ENCODE data around the gene MRPL16.
A peak's percentile ranks its signal among the peaks of the same experiment; 100 is the strongest.

The MRPL16 gene

GRCh38 chr11:59782080-59782479 lies 28.5 kb downstream of the MRPL16 start:
- DNase-seq (ENCODE audit: low spot score in 2 of 2) (no peak), ATAC-seq (replicated peaks; ENCODE audit: extremely low read depth, poor library complexity, severe bottlenecking) (no peak)
- Mint-ChIP-seq H3K27ac (ENCODE audit: low read depth) (no peak overlapping the region), H3K4me3 (no peak overlapping the region), H3K9me3 (no peaks in the 10 kb centered on the region), H3K27me3 (no peaks in the 10 kb centered on the region), H3K36me3 (ENCODE audit: insufficient read depth) (no peaks in the 10 kb centered on the region), H3K4me1 (peaks cover 12% of the 10 kb centered on the region)

DNA sequence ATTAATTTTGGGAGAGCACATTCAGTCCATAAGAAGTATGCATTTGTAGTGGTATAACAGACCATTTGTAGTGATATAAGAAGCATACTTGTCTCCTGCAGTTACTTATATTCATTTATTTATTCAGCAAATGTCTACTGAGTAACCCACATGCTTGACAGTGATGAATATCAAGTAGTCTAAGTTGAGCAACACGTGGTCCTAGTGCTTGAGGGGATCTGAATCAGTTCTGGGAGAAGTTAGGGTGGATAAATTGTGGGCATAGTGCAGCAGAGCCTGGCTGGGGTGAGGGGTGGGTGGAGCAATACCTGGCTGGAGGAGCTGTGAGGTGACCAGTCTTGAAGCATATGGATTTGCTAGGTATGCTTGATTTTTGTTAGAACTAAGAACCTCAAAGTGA lies 31.1 kb downstream of the MRPL16 start:
- Mint-ChIP-seq H3K9me3 (no peaks in the 10 kb centered on the region), H3K36me3 (ENCODE audit: insufficient read depth) (peaks cover 4% of the 10 kb centered on the region), H3K27ac (ENCODE audit: low read depth) (no peak overlapping the region), H3K4me1 (peaks cover 11% of the 10 kb centered on the region), H3K4me3 (no peak overlapping the region), H3K27me3 (no peaks in the 10 kb centered on the region)
- ATAC-seq (replicated peaks; ENCODE audit: extremely low read depth, poor library complexity, severe bottlenecking): no peak
- no peak for DNase-seq (ENCODE audit: low spot score in 2 of 2)

GRCh38 chr11:59778122-59778521 lies 32.5 kb downstream of the MRPL16 start:
- ATAC-seq (replicated peaks; ENCODE audit: extremely low read depth, poor library complexity, severe bottlenecking): no peak
- no peaks in the 10 kb centered on the region for H3K4me1 Mint-ChIP-seq
- H3K27ac Mint-ChIP-seq (ENCODE audit: low read depth): no peak overlapping the region
- H3K4me3 Mint-ChIP-seq: no peak overlapping the region
- no peaks in the 10 kb centered on the region for H3K9me3 Mint-ChIP-seq
- DNase-seq (ENCODE audit: low spot score in 2 of 2): no peak
- no peaks in the 10 kb centered on the region for H3K27me3 Mint-ChIP-seq
- peaks cover 6% of the 10 kb centered on the region for H3K36me3 Mint-ChIP-seq (ENCODE audit: insufficient read depth)

DNA sequence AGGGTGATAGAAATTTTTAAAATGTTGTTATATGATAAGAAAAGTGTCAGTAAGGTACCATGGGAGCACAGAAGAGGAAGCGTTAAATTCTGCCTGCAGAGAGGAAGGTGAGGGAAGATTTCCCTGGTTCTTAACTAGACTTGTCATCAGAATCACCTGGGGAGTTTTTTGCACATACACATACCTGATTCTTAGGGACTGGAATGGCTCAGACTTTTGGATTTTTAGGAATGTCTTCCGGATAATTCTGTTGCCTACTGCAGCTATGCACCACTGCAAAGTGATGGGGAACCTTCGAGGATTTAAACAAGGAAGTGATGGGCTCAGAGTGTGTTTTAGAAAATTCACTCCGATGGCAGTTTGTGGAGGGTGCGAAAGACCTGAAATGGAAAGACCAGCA lies 33.5 kb downstream of the MRPL16 start:
- H3K4me1 Mint-ChIP-seq: peaks cover 5% of the 10 kb centered on the region
- no peaks in the 10 kb centered on the region for H3K9me3 Mint-ChIP-seq
- ATAC-seq (replicated peaks; ENCODE audit: extremely low read depth, poor library complexity, severe bottlenecking) (no peak), DNase-seq (ENCODE audit: low spot score in 2 of 2) (no peak)
- peaks cover 6% of the 10 kb centered on the region for H3K36me3 Mint-ChIP-seq (ENCODE audit: insufficient read depth)
- H3K4me3 Mint-ChIP-seq: no peak overlapping the region
- no peaks in the 10 kb centered on the region for H3K27me3 Mint-ChIP-seq
- H3K27ac Mint-ChIP-seq (ENCODE audit: low read depth): no peak overlapping the region

DNA sequence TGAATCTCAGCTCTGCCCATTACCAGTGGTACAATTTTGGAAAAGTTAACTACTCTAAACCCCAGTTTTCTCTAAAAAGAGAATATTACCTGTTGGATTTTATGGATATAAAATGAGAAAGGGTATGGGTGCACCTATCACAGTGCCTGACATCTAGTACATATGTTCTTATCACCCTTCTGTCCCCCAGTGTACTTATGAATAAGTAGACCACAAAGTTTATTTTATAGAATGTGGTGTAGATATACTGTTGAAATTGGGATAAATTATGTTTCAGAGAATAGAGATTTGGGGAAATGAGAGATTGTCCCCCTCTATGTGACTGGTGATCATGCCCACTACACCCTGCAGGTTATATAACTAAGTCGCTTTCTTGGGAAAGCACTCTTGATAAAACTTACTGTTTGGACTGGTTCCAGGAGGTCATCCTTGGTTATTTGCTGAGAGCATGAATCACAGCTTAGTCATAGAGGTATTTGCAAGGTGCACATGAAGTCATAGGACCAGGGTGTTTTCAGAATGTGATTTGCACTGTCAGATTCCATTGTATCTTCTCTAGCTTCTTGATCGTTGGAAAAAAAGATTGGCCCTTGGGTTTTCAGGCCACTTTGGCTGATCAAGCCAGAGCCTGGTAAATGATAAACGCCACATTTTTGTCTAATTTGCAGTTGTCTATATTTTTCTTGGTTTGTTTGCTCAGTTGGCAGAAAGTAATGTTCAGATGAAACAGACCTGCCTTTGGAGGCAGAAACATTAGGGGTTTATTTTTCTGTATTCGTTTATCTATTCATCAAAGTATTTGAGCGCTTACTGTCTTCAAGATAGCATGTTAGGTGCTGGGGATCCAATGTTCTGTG lies 34.1 kb downstream of the MRPL16 start:
- Mint-ChIP-seq H3K36me3 (ENCODE audit: insufficient read depth) (peaks cover 6% of the 10 kb centered on the region), H3K9me3 (no peaks in the 10 kb centered on the region), H3K4me3 (no peak overlapping the region), H3K4me1 (peaks cover 10% of the 10 kb centered on the region), H3K27ac (ENCODE audit: low read depth) (no peak overlapping the region), H3K27me3 (peaks cover 6% of the 10 kb centered on the region)
- DNase-seq (ENCODE audit: low spot score in 2 of 2): no peak
- ATAC-seq (replicated peaks; ENCODE audit: extremely low read depth, poor library complexity, severe bottlenecking): no peak

DNA sequence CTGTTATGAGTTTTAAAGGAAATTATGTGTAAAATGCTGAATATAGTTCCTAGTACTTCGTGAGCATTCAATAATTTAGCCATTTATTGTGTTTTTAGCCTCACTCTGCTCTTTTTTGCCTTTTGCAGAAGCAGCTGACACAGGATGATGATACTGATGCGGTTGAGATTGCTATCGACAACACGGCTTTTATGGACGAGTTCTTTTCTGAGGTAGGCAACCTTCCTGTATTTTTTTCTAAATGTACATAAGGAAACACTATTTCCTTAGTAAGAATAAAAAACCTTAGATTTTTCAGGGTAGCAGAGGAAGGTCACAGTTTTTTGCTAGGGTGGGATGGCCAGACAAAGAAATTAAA lies 37.5 kb downstream of the MRPL16 start:
- Mint-ChIP-seq H3K27me3 (peaks cover 15% of the 10 kb centered on the region), H3K27ac (ENCODE audit: low read depth) (no peak overlapping the region), H3K36me3 (ENCODE audit: insufficient read depth) (peaks cover 6% of the 10 kb centered on the region), H3K9me3 (no peaks in the 10 kb centered on the region), H3K4me1 (peaks cover 12% of the 10 kb centered on the region), H3K4me3 (no peak overlapping the region)
- DNase-seq (ENCODE audit: low spot score in 2 of 2) (no peak), ATAC-seq (replicated peaks; ENCODE audit: extremely low read depth, poor library complexity, severe bottlenecking) (no peak)

GRCh38 chr11:59771605-59772004 lies 39.0 kb downstream of the MRPL16 start:
- Mint-ChIP-seq H3K36me3 (ENCODE audit: insufficient read depth) (peaks cover 3% of the 10 kb centered on the region), H3K9me3 (no peaks in the 10 kb centered on the region), H3K27me3 (peaks cover 15% of the 10 kb centered on the region), H3K27ac (ENCODE audit: low read depth) (no peak overlapping the region), H3K4me3 (no peak overlapping the region), H3K4me1 (peaks cover 12% of the 10 kb centered on the region)
- no peak for DNase-seq (ENCODE audit: low spot score in 2 of 2)
- ATAC-seq (replicated peaks; ENCODE audit: extremely low read depth, poor library complexity, severe bottlenecking): no peak

DNA sequence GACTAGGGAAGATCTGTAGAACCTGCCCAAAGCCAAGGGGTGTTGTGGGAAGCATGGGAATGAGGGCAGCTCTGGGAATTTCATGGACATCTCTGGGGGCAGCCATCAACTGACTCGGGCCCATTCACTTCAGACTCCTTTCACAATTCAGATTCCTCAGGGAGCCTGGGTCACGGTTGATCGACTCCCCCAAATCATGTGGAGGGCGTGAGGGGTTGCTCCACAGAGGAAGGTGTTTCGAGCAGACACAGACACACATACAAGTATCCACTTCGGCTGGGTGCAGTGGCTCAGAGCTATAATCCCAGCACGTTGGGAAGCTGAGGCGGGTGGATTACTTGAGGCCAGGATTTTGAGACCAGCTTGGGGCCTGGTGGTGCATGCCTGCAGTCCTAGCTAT lies 39.7 kb downstream of the MRPL16 start:
- H3K27me3 Mint-ChIP-seq: peaks cover 15% of the 10 kb centered on the region
- DNase-seq (ENCODE audit: low spot score in 2 of 2) (no peak), ATAC-seq (replicated peaks; ENCODE audit: extremely low read depth, poor library complexity, severe bottlenecking) (no peak)
- no peak overlapping the region for H3K27ac Mint-ChIP-seq (ENCODE audit: low read depth)
- peaks cover 2% of the 10 kb centered on the region for H3K36me3 Mint-ChIP-seq (ENCODE audit: insufficient read depth)
- H3K4me1 Mint-ChIP-seq: peaks cover 17% of the 10 kb centered on the region
- no peaks in the 10 kb centered on the region for H3K9me3 Mint-ChIP-seq
- H3K4me3 Mint-ChIP-seq: no peak overlapping the region

DNA sequence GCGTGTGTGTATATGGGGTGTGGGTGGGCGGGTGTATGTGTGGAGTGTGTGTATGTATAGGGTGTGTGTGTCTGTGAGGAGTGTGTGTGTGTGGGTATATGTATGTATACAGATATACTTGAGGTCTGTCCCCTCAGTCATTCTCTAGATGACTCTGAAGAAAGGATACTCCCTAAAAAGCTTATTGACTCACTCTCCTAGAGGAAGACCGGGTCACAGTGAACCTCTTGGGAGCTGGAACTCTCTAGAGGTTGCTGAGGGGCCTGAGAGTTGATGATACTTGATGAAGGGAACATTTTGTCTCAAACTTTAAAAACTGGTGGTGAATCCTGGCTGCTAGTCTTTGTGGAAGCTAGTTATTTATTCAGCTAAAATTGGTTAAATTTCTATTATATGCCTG lies 40.3 kb downstream of the MRPL16 start:
- no peak overlapping the region for H3K27ac Mint-ChIP-seq (ENCODE audit: low read depth)
- H3K4me1 Mint-ChIP-seq: peaks cover 18% of the 10 kb centered on the region
- DNase-seq (ENCODE audit: low spot score in 2 of 2): no peak
- peaks cover 15% of the 10 kb centered on the region for H3K27me3 Mint-ChIP-seq
- no peaks in the 10 kb centered on the region for H3K9me3 Mint-ChIP-seq
- peaks cover 2% of the 10 kb centered on the region for H3K36me3 Mint-ChIP-seq (ENCODE audit: insufficient read depth)
- no peak for ATAC-seq (replicated peaks; ENCODE audit: extremely low read depth, poor library complexity, severe bottlenecking)
- no peak overlapping the region for H3K4me3 Mint-ChIP-seq

- no peak overlapping the region for H3K27ac Mint-ChIP-seq (ENCODE audit: low read depth)
- no peak overlapping the region for H3K4me3 Mint-ChIP-seq
- ATAC-seq (replicated peaks; ENCODE audit: extremely low read depth, poor library complexity, severe bottlenecking) (no peak), DNase-seq (ENCODE audit: low spot score in 2 of 2) (no peak)
- H3K9me3 Mint-ChIP-seq: no peaks in the 10 kb centered on the region
- peaks cover 2% of the 10 kb centered on the region for H3K36me3 Mint-ChIP-seq (ENCODE audit: insufficient read depth)
- H3K4me1 Mint-ChIP-seq: peaks cover 22% of the 10 kb centered on the region
- H3K27me3 Mint-ChIP-seq: peaks cover 15% of the 10 kb centered on the region
Measured at GRCh38 chr11:59769828-59770227, 40.8 kb downstream of the MRPL16 start.

GRCh38 chr11:59769111-59769510 lies 41.5 kb downstream of the MRPL16 start:
- no peak for ATAC-seq (replicated peaks; ENCODE audit: extremely low read depth, poor library complexity, severe bottlenecking)

GRCh38 chr11:59767225-59767611 lies 43.4 kb downstream of the MRPL16 start:
- peak overlapping the region; percentile 12 for H3K4me3 Mint-ChIP-seq
- H3K9me3 Mint-ChIP-seq: no peaks in the 10 kb centered on the region
- peaks cover 15% of the 10 kb centered on the region for H3K27me3 Mint-ChIP-seq
- peaks cover 18% of the 10 kb centered on the region for H3K4me1 Mint-ChIP-seq
- H3K36me3 Mint-ChIP-seq (ENCODE audit: insufficient read depth): no peaks in the 10 kb centered on the region
- ATAC-seq (replicated peaks; ENCODE audit: extremely low read depth, poor library complexity, severe bottlenecking) (peak; percentile 77), DNase-seq (ENCODE audit: low spot score in 2 of 2) (no peak)
- H3K27ac Mint-ChIP-seq (ENCODE audit: low read depth): no peak overlapping the region

More at GRCh38 chr11:59769111-59769510, 41.5 kb downstream of the MRPL16 start:
- Mint-ChIP-seq H3K9me3 (no peaks in the 10 kb centered on the region), H3K36me3 (ENCODE audit: insufficient read depth) (peaks cover 2% of the 10 kb centered on the region), H3K27ac (ENCODE audit: low read depth) (no peak overlapping the region), H3K4me3 (no peak overlapping the region), H3K4me1 (peaks cover 22% of the 10 kb centered on the region), H3K27me3 (peaks cover 15% of the 10 kb centered on the region)
- no peak for DNase-seq (ENCODE audit: low spot score in 2 of 2)

- Mint-ChIP-seq H3K36me3 (ENCODE audit: insufficient read depth) (no peaks in the 10 kb centered on the region), H3K4me1 (peaks cover 14% of the 10 kb centered on the region), H3K4me3 (peak overlapping the region; percentile 12), H3K9me3 (no peaks in the 10 kb centered on the region), H3K27me3 (peaks cover 12% of the 10 kb centered on the region), H3K27ac (ENCODE audit: low read depth) (no peak overlapping the region)
- ATAC-seq (replicated peaks; ENCODE audit: extremely low read depth, poor library complexity, severe bottlenecking) (no peak), DNase-seq (ENCODE audit: low spot score in 2 of 2) (no peak)
Measured at GRCh38 chr11:59766542-59767224, 43.9 kb downstream of the MRPL16 start.

All from central memory CD8-positive, alpha-beta T cell (primary cell).